Neuronal stem cell (in vitro differentiated cells): ENCODE results near the gene GTF2E1.

ENCODE experiments used
- DNase-seq: peaks from one replicate; pipeline ENCODE4 v3.0.0-alpha.2; 2013; ENCODE audit warnings: low spot score
- H2AFZ ChIP-seq: one replicate; pipeline ENCODE4 v1.6.1; 2013; ENCODE audit warnings: mild to moderate bottlenecking, low read length, inconsistent platforms
- H2AK5ac ChIP-seq: 2 replicates; pipeline ENCODE4 v1.6.1; 2013; ENCODE audit warnings: low read depth, mild to moderate bottlenecking, inconsistent platforms, low read length, moderate library complexity, mixed read lengths
- H2BK120ac ChIP-seq: 2 replicates; pipeline ENCODE4 v1.6.1; 2013; ENCODE audit warnings: low read depth, mild to moderate bottlenecking, inconsistent platforms, low read length, moderate library complexity, mixed read lengths
- H2BK12ac ChIP-seq: one replicate; pipeline ENCODE4 v1.6.1; 2013; ENCODE audit warnings: low read length, inconsistent platforms
- H2BK15ac ChIP-seq: 2 replicates; pipeline ENCODE4 v1.6.1; 2013; ENCODE audit warnings: mild to moderate bottlenecking, low read length, inconsistent platforms, mixed read lengths
- H2BK5ac ChIP-seq: one replicate; pipeline ENCODE4 v1.6.1; 2013; ENCODE audit warnings: inconsistent platforms, mild to moderate bottlenecking, low read length, moderate library complexity
- H3K14ac ChIP-seq: one replicate; pipeline ENCODE4 v1.6.1; 2013; ENCODE audit warnings: low read length, inconsistent platforms
- H3K18ac ChIP-seq: 2 replicates; pipeline ENCODE4 v1.6.1; 2013; ENCODE audit warnings: low read length, inconsistent platforms
- H3K23ac ChIP-seq: 2 replicates; pipeline ENCODE4 v1.6.1; 2013; ENCODE audit warnings: low read depth, mild to moderate bottlenecking, mixed read lengths, low read length, inconsistent platforms; ENCODE audit not compliant: poor library complexity
- H3K27ac ChIP-seq: replicated peaks from 3 replicates; pipeline ENCODE4 v1.5.1; 2013; ENCODE audit warnings: low read length, inconsistent platforms
- H3K27me3 ChIP-seq, 3 experiments: 2 replicates each; pipeline ENCODE4 v1.6.1; 2013; ENCODE audit warnings: low read length in 3 of 3, mild to moderate bottlenecking in 2 of 3, inconsistent platforms in 1 of 3, low read depth in 1 of 3, mixed read lengths in 1 of 3, moderate library complexity in 1 of 3; ENCODE audit not compliant: control insufficient read depth in 3 of 3, insufficient read depth in 3 of 3
- H3K36me3 ChIP-seq, 2 donors: replicated peaks in 1 of 2; 2 replicates each; pipeline ENCODE4 v1.6.1; 2013; ENCODE audit warnings: low read length in 2 of 2; ENCODE audit not compliant: control insufficient read depth in 2 of 2, insufficient read depth in 2 of 2
- H3K4ac ChIP-seq: 2 replicates; pipeline ENCODE4 v1.6.1; 2013; ENCODE audit warnings: inconsistent platforms, mild to moderate bottlenecking, low read length, moderate library complexity
- H3K4me1 ChIP-seq, 2 donors: 1 replicate in 1 of 2; 2 replicates in 1 of 2; pipeline ENCODE4 v1.6.1; 2013; ENCODE audit warnings: low read length in 2 of 2, low read depth in 1 of 2; ENCODE audit not compliant: control insufficient read depth in 2 of 2, insufficient read depth in 1 of 2
- H3K4me2 ChIP-seq: one replicate; pipeline ENCODE4 v1.6.1; 2013; ENCODE audit warnings: mild to moderate bottlenecking, low read length, inconsistent platforms; ENCODE audit not compliant: insufficient read depth, poor library complexity, severe bottlenecking
- H3K4me3 ChIP-seq, 2 donors: 2 replicates each; pipeline ENCODE4 v1.5.1; 2013; ENCODE audit warnings: low read length in 2 of 2, mild to moderate bottlenecking in 2 of 2, inconsistent platforms in 1 of 2, moderate library complexity in 1 of 2
- H3K79me1 ChIP-seq: one replicate; pipeline ENCODE4 v1.6.1; 2013; ENCODE audit warnings: low read depth, mild to moderate bottlenecking, inconsistent platforms, low read length, moderate library complexity
- H3K9ac ChIP-seq: one replicate; pipeline ENCODE4 v1.6.1; 2013; ENCODE audit warnings: mild to moderate bottlenecking, low read depth, low read length, inconsistent platforms; ENCODE audit not compliant: poor library complexity
- H3K9me3 ChIP-seq, 2 donors: replicated peaks in 1 of 2; 2 replicates each; pipeline versions ENCODE3 to v1.6.1; 2013; ENCODE audit warnings: low read length in 2 of 2, mild to moderate bottlenecking in 2 of 2, inconsistent platforms in 1 of 2, low read depth in 1 of 2, mixed read lengths in 1 of 2, moderate library complexity in 1 of 2; ENCODE audit not compliant: control insufficient read depth in 2 of 2, insufficient read depth in 1 of 2
- H4K8ac ChIP-seq: one replicate; pipeline ENCODE4 v1.6.1; 2013; ENCODE audit warnings: low read depth, mild to moderate bottlenecking, inconsistent platforms, low read length, moderate library complexity
- H4K91ac ChIP-seq: one replicate; pipeline ENCODE4 v1.6.1; 2013; ENCODE audit warnings: low read length, low read depth, mild to moderate bottlenecking, inconsistent platforms; ENCODE audit not compliant: poor library complexity
- WGBS, 2 donors: extraction: QIAGEN DNeasy Blood & Tissue Kit; methylation state at CpG; one replicate each; pipeline ENCODE4 v1.1.7; 2013; ENCODE audit warnings: missing lambda C conversion rate in 2 of 2, mixed read lengths in 1 of 2; ENCODE audit not compliant: insufficient read length in 2 of 2, insufficient replicate concordance in 1 of 2; ENCODE audit errors: extremely low coverage in 2 of 2; 5-methylcytosine and 5-hydroxymethylcytosine counted together

The GTF2E1 gene

GRCh38 chr3:120797857-120798256 lies 55.3 kb downstream of the GTF2E1 start:
- Histone ChIP-seq H2BK120ac (no peak overlapping the region), H3K4ac (no peak overlapping the region), H2BK5ac (no peak overlapping the region), H2BK15ac (no peak overlapping the region), H3K4me2 (no peak overlapping the region), H3K4me3 (no peak overlapping the region), H4K91ac (no peak overlapping the region), H4K8ac (no peak overlapping the region), H2AFZ (no peak overlapping the region), H3K36me3 (no peaks in the 10 kb centered on the region), H3K27ac (no peak overlapping the region), H3K14ac (no peak overlapping the region), H3K23ac (no peak overlapping the region), H3K79me1 (no peaks in the 10 kb centered on the region), H3K27me3 (no peaks in the 10 kb centered on the region), H2AK5ac (no peak overlapping the region), H3K9me3 (no peaks in the 10 kb centered on the region), H3K9ac (no peak overlapping the region), H2BK12ac (no peak overlapping the region), H3K18ac (no peak overlapping the region), H3K4me1 (no peaks in the 10 kb centered on the region)
- no peak for DNase-seq
- no CpG with 5 or more reads among the region's 2 CpGs for WGBS, 2 donors

GRCh38 chr3:120798346-120798745 lies 55.8 kb downstream of the GTF2E1 start:
- DNase-seq, result no peak

GRCh38 chr3:120800625-120801024 lies 58.1 kb downstream of the GTF2E1 start:
- Histone ChIP-seq H4K8ac (no peak overlapping the region), H3K14ac (no peak overlapping the region), H2BK15ac (no peak overlapping the region), H3K27ac (no peak overlapping the region), H3K4me3 (no peak overlapping the region), H2BK12ac (no peak overlapping the region), H2BK5ac (no peak overlapping the region), H3K18ac (no peak overlapping the region), H2AK5ac (no peak overlapping the region), H3K36me3 (no peaks in the 10 kb centered on the region), H3K79me1 (no peaks in the 10 kb centered on the region), H2AFZ (no peak overlapping the region), H3K9me3 (no peaks in the 10 kb centered on the region), H3K4me1 (no peaks in the 10 kb centered on the region), H2BK120ac (no peak overlapping the region), H3K4ac (no peak overlapping the region), H3K27me3 (no peaks in the 10 kb centered on the region), H3K9ac (no peak overlapping the region), H3K23ac (no peak overlapping the region), H4K91ac (no peak overlapping the region), H3K4me2 (no peak overlapping the region)
- no peak for DNase-seq

More at GRCh38 chr3:120798346-120798745, 55.8 kb downstream of the GTF2E1 start:
- Histone ChIP-seq H3K23ac (no peak overlapping the region), H3K4ac (no peak overlapping the region), H3K9ac (no peak overlapping the region), H2BK15ac (no peak overlapping the region), H2BK12ac (no peak overlapping the region), H3K4me3 (no peak overlapping the region), H3K4me2 (no peak overlapping the region), H4K8ac (no peak overlapping the region), H2BK120ac (no peak overlapping the region), H3K14ac (no peak overlapping the region), H3K27ac (no peak overlapping the region), H3K18ac (no peak overlapping the region), H3K4me1 (no peaks in the 10 kb centered on the region), H3K79me1 (no peaks in the 10 kb centered on the region), H2BK5ac (no peak overlapping the region), H3K27me3 (no peaks in the 10 kb centered on the region), H2AK5ac (no peak overlapping the region), H3K36me3 (no peaks in the 10 kb centered on the region), H4K91ac (no peak overlapping the region), H3K9me3 (no peaks in the 10 kb centered on the region), H2AFZ (no peak overlapping the region)
- no CpG with 5 or more reads among the region's 1 CpG for WGBS, 2 donors

- Histone ChIP-seq H3K9me3 (no peaks in the 10 kb centered on the region), H3K27me3 (no peaks in the 10 kb centered on the region), H3K4me3 (no peak overlapping the region), H3K23ac (no peak overlapping the region), H2BK15ac (no peak overlapping the region), H3K9ac (no peak overlapping the region), H4K91ac (no peak overlapping the region), H2AK5ac (no peak overlapping the region), H3K79me1 (no peaks in the 10 kb centered on the region), H3K27ac (no peak overlapping the region), H3K36me3 (no peaks in the 10 kb centered on the region), H2BK120ac (no peak overlapping the region), H2AFZ (no peak overlapping the region), H4K8ac (no peak overlapping the region), H3K4me2 (no peak overlapping the region), H3K18ac (no peak overlapping the region), H2BK12ac (no peak overlapping the region), H3K14ac (no peak overlapping the region), H2BK5ac (no peak overlapping the region), H3K4ac (no peak overlapping the region), H3K4me1 (no peaks in the 10 kb centered on the region)
- WGBS, 2 donors, result no CpG with 5 or more reads among the region's 2 CpGs
- no peak for DNase-seq
Observed at GRCh38 chr3:120801484-120801883, 58.9 kb downstream of the GTF2E1 start.
